Measurements from ENCODE around the gene PASK.

Gene PASK

DNA sequence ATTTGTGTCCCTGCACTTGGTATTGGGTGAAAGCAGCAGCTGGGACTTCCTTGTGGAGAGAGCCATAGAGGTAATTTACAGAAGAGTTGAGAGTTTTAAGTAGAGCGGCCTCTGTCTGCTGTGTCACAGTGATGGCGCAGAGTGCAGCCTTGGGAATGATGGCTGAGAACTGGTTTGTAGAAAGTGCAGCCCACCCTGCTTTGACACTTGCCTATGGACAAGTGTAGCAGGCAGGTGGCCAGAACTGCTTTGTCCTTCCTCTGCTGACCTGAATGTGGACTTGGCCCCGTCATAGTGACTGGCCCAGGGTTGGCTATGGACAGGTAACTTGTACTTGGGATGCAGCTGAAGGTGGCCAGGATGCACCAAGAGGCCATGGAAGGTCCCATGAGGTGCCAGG lies 32.9 kb upstream of the PASK start:
- in situ Hi-C loops (cut with HindIII; ENCODE audit: low sequenced_read_pairs), result no loop called here

- in situ Hi-C loops (cut with HindIII; ENCODE audit: low sequenced_read_pairs), result no loop called here
Observed at GRCh38 chr2:241180495-241180894, 31.2 kb upstream of the PASK start.

GRCh38 chr2:241179899-241180298 lies 30.6 kb upstream of the PASK start:
- in situ Hi-C loops (cut with HindIII; ENCODE audit: low sequenced_read_pairs), result no loop called here

- in situ Hi-C loops (cut with HindIII; ENCODE audit: low sequenced_read_pairs), result no loop called here
Observed at GRCh38 chr2:241178961-241179360, 29.7 kb upstream of the PASK start.

DNA sequence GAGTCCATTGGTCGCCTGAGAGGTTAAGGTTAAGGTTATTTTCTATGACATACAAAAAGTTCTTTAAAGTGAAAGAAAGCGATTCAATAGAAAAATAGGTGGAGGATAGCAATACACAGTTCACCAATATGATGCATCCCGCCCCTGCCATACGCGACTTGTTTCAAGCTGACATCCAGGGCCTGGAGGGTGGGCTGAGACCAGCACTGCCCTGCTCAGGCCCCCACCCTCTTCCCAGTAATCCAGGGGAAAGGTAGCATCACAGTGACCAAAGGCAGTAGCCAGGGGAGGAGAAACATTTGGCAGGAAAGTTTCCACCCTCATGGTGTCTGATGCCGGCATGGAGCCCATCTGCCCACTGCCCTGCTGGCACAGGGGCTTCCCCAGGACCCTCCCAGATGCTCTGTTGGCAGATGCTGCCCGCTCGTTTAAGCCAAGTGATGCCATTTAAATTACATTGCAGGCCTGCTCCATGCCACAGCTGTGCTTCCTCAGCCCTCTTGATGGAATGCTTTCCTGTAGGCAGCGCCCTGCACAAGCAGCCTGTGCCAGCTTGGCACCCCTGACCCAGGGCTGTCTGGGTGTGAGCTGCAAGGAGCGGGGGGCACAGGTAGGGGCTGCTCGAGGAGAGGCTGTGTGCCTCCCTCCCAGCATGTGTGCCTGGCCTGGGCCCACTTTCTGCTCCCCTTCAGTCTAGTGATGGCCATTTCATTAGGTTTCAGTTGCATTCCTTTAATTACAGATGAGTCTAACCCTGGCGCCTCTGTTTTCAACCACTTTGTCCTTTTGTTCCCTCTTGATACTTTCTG lies 28.5 kb upstream of the PASK start:
- in situ Hi-C loops (cut with HindIII; ENCODE audit: low sequenced_read_pairs), result no loop called here

DNA sequence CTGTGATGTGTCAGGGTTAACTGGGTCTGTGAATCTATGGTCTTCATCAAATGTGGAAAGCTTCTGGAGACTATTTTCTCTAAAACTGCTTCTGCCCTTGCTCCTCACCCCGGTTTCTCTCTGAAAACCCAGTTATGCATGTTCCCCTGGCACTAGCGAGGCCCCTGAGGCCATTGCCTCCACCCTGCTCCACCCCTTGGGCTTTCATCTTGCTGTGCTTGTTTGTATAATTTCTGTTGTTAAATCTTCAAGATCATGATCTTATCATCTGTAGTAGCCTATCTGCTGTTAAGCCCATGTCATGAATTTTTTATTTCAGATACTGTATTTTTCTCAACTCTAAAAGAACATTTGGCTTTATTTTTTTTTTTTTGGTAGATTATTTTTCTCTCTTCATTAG lies 24.3 kb upstream of the PASK start:
- in situ Hi-C loops (cut with HindIII; ENCODE audit: low sequenced_read_pairs), result no loop called here

DNA sequence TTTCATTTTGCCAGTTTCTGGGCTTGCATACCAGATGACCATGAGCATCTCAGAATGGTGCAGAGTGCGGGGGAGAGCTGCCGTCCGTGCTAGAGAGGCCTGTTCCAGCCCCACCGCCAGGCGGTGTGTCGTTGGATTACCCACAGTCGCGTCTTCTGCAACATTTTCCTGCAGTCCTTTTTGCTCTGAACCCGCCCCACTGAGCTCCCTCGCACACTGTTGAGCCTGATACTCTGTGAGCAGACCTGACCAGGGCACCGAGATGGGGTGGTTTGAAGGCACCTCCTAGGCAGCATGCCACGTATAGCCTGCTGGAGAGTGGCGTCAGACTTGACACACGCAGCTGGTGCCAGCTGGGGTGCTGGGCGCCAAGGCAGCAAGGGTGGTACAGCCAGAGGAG lies 19.1 kb upstream of the PASK start:
- in situ Hi-C loops (cut with HindIII; ENCODE audit: low sequenced_read_pairs), result no loop called here

- in situ Hi-C loops (cut with HindIII; ENCODE audit: low sequenced_read_pairs), result no loop called here
Observed at GRCh38 chr2:241163601-241164118, 14.4 kb upstream of the PASK start.

DNA sequence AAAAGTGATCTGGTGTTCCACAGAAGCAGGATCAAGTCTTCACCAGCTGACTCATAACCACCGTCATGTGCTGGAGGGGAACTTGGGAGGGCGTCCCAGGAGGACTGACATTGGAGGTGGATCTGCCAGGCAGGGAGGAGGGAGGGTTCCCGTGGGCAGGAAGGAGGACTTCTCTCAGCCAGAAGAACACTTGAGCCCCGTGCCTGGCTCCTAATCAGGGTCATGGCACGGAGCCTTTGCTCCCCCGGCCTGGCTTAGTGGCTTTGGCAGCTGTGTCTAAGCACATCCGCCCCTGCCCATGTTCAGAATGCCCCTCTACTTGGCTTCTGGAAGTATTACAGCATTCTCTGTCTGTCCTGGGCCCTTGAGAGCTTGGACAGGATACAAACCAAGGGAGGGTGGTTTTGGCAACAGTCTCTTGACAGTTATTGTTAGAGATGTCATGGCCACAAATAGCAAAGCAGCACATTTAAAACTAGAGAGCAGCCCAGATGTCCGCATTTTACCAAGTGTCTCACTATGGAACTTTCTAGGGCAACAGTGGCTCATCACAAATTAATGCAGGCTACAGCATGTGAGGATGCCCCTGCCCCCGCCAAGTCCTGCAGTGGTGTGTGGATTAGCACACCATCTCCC lies 12.5 kb upstream of the PASK start:
- in situ Hi-C loops (cut with HindIII; ENCODE audit: low sequenced_read_pairs), result no loop called here

GRCh38 chr2:241160318-241160717 lies 11.0 kb upstream of the PASK start:
- in situ Hi-C loops (cut with HindIII; ENCODE audit: low sequenced_read_pairs), result no loop called here

DNA sequence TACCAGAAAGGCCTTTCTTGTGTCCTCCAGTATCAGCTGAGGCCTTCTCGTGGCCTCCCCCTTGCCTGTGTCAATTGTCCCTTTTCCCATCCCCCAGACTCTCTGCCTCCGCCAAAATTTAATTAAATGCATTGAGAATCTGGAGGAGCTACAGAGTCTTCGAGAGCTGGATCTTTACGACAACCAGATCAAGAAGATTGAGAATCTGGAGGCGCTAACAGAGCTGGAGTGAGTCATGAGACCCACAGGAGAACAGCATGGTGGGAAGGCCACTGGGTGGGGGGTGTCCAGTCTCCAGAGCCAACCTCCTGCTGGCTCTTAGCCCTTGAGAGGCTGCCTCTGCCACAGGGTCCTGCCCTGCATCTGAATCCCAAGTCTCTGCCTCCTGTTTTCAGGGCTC lies 9.8 kb upstream of the PASK start:
- in situ Hi-C loops (cut with HindIII; ENCODE audit: low sequenced_read_pairs), result no loop called here

- in situ Hi-C loops (cut with HindIII; ENCODE audit: low sequenced_read_pairs), result no loop called here
Observed at GRCh38 chr2:241158546-241158900, 9.3 kb upstream of the PASK start.

DNA sequence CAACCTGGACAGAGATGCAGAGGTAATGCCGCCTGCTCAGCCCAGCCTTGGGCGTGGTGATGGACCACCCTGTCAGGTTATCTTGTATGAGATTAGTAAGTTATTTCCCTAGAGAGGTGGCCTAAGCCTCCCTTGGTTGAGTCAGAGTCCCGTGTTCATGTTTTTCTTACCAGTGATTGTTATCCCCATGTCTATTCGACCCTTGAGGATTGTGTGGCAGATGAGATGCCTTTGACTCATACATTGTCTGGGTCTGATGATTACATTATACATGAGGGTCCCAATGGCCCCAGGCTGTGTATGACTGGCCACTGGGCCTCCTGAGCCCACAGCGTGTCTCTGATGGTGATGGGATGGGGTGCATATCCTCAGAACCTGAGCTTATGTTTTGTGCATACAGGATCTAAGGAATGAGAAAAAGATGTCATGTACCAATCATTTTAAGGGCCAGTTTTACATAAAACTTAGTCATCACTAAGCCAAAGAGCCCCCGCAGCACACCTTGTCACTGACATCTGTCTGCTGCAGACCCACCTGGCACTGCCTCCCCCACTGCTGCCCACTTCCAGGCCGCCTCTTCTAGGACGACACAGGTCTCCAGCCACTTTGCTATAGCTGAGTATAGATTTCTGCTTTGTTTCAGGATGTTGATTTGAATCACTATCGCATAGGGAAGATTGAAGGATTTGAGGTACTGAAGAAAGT lies 8.7 kb upstream of the PASK start:
- in situ Hi-C loops (cut with HindIII; ENCODE audit: low sequenced_read_pairs), result no loop called here

- in situ Hi-C loops (cut with HindIII; ENCODE audit: low sequenced_read_pairs), result no loop called here
Observed at GRCh38 chr2:241156971-241157441, 7.7 kb upstream of the PASK start.

DNA sequence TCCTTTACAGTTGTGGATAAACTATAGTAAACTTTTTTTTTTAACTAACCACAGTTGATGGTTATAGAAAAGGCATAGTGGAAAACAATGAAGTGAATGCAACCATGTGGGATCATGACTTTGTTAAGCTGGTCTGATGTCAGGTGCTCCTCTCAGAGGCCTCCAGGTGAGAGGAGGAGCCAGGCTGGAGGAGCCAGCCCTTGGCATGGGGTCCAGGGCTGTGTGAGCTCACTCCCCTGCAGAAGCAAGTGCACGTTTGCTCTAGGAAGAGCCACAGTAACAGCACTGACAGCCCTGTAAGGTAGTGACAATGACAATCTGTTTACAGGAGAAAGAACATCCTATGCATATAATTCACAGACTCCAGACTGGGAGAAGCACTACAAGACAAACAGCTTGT lies 6.7 kb upstream of the PASK start:
- in situ Hi-C loops (cut with HindIII; ENCODE audit: low sequenced_read_pairs), result no loop called here

GRCh38 chr2:241154915-241155314 lies 5.6 kb upstream of the PASK start:
- in situ Hi-C loops (cut with HindIII; ENCODE audit: low sequenced_read_pairs), result no loop called here

- in situ Hi-C loops (cut with HindIII; ENCODE audit: low sequenced_read_pairs), result no loop called here
Observed at GRCh38 chr2:241153616-241154015, 4.3 kb upstream of the PASK start.

DNA sequence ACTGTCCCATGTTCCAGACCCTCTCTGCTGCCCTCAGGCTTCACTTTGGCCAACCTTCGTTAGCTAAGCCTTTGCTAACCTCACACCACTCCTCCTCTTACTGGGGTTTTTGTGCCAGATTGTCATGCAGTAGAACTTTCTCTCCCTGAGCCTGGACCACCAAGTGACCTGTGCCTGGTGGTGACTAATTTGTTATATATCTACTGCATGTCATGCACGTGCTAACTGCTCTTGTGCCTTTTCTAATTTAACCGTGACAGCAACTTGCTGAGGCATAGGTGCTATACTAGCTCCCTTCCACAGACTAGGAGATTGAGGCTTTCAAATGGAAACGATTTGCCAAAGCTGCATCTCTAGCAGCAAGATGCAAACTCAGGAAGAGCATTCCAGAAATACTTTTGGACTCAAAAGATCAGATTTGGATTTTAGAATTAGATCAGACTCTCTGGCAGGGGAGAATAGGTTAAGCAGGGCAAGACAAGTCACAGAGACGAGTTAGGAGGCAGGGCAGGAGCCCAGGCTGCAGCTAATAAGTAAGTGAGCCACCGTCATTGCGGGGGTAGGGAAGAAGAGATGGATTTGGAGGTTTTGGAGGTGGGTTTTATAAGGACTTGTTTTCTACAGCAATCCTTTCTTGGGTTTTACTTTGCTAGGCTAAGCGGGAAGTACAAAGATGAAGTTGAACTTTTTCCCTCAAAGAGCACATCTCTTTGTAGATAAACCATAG lies 2.8 kb upstream of the PASK start:
- in situ Hi-C loops (cut with HindIII; ENCODE audit: low sequenced_read_pairs), result no loop called here

GRCh38 chr2:241150660-241151530 lies 1.6 kb upstream of the PASK start:
- in situ Hi-C loops (cut with HindIII; ENCODE audit: low sequenced_read_pairs), result no loop called here
